Right lung (tissue), 5 donors: ENCODE results near the gene CBFA2T3. TPM values are rescaled to one million over a fixed set of nuclear protein-coding genes. Genes with fewer than 3 reads are reported as not detected.

Experiments used
- DNase-seq, 2 donors: peaks; one replicate each; pipeline ENCODE4 v3.0.0-alpha.2; 2013
- polyA plus RNA-seq, 5 donors: library from polyadenylated mRNA; unstranded; fragments of 120-200 nt; gene quantifications; one replicate each; pipeline versions ENCODE4 v1.2.1 to v1.2.3, GENCODE V29; 2013; ENCODE audit warnings: inconsistent platforms in 1 of 5, low replicate concordance in 1 of 5; ENCODE audit not compliant: insufficient read length in 5 of 5, insufficient read depth in 1 of 5

Gene CBFA2T3
- polyA plus RNA-seq, 5 donors, result 3.6 to 9.0 (median 5.6) TPM

DNA sequence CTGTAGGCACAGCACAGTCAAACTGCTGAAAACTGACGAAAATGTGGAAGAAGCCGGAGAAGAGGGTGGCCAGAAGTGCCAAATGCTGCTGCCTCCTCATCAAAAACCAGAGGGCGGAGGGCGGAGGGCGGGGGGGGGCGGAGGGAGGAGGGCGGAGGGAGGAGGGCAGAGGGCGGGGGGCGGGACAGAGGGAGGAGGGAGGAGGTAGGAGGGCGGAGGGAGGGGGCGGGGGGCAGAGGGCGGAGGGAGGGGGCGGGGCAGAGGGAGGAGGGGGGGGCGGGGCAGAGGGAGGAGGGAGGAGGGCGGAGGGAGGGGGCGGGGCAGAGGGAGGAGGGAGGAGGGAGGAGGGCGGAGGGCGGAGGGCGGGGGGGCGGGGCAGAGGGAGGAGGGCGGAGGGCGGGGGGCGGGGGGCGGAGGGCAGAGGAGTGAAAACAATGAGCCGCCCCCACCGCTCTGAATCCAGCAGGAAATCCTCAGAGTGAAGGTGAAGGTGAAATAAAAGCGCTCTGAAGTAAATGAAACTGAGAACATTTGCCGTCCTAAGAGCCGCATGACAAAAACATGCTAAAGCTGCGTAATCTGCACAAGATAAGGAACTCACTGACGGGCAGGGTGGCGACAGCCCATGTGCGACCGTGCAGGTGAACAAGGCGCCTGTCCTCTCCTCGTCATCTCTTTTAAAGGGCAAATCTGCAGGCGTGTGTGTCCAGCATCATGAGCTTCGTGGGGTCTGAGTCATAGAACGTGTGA, 22.6 kb upstream of the CBFA2T3 start:
- DNase-seq, result no peak

GRCh38 chr16:88995746-88996535, 18.9 kb upstream of the CBFA2T3 start:
- no peak for DNase-seq

- DNase-seq, result no peak
Measured at GRCh38 chr16:88995194-88995593, 18.2 kb upstream of the CBFA2T3 start.

GRCh38 chr16:88994695-88995094, 17.7 kb upstream of the CBFA2T3 start:
- DNase-seq, result no peak

DNA sequence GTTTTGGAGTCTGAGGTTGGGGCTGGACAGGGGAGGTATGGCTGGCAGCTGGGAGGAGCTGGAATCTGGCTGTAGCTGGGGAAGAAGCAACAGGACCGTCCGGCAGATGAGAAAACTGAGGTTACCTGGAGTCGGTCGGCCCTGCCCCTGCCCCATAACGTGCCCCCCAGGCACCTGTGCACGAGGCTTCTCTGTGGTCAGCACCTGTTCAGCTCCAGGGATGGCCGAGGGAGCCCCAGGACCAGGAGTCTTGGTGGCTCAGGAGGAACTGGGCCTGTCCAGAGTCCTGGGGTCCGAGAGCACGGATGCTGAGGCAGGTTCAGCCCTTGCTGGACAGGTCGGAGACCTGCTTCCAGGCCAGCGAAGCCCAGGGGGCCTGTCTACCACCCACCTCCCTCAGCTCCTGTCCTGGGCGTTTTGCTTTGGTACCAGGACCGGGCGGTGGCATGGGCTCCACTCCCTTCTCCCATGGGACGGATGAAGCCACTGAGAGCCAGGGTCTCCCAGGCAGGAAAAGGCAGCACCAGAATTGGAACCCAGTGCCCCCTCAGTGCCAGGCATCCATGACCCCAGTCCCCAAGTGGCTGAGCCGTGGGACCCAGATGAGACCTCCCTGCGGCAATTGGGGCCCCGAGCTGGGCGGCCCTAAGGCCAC, 17.1 kb upstream of the CBFA2T3 start:
- no peak for DNase-seq

GRCh38 chr16:88993166-88993761, 16.3 kb upstream of the CBFA2T3 start:
- no peak for DNase-seq

GRCh38 chr16:88992351-88993165, 15.6 kb upstream of the CBFA2T3 start:
- no peak for DNase-seq

- DNase-seq, result no peak
Measured at GRCh38 chr16:88991813-88992350, 14.9 kb upstream of the CBFA2T3 start.

DNA sequence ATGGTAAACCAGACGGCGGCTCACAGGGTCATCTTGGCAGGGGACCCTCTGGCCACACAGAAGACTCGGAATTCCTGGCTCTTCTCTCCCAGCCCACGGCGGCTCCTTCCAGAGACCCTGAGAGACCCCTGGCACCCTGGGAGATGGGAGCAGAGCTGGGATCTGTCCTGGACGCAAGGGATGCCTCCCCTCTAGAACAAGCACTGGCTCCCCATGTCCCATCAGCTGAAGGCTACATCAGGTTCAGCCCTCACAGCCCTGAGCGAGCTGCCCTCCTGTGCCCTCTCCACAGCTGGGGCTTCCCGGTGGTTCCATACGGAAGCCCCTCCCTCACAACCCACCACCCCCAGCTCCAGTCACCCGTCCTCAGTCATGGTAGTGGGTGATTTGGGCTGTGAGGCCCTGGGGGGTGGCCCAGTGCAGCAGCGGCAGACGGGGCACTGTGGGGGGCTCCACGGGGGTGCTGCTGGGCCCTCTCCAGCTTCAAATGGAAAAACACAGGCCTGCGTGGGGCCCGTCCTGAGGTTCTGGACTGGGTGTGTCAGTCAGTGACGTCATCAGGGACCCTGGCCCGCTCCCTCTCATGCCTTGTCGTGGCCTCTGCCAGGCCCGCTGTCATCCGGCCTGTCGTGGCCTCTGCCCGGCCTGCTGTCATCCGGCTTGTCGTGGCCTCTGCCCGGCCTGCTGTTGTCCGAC, 13.0 kb upstream of the CBFA2T3 start:
- DNase-seq, result no peak

DNA sequence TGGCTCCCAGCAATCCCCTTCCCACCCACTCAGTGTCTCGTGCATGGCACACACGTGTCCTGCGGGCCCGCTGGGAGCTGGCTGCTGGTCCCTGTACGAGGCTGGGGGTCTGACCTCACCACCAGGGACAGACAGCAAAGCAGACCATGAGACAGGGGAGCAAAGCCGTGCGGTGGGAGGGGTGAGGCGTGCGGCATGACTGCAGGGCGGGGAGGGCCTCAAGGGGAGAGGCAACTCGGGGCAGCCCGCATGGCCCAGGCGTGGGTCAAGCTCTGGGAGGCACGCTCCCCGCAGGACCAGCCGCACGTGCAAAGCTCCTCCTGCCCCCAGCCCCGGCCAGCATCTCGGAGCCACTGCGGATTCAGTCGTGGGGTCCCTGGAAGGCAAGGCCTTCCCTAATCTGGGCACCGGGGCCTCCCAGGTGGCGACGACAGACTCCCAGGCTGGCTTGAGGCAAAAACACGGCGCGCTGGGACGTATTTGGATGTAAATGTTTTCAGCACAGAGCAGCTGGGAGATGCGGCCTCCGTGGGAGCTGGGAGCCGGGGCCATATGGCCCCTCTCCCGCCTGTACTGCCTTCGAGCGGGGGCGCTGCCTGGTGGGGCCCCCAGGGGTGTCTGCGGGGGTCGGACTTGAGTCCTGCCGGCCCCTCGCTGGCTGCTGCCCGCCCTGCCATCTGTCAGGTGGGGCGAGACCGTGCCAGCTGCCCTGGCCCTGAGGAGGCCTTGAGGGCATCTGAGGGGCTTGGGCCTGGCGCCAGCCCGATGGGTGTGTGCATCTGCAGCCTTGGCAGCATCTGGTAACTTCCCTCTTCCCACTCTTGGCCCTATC, 12.2 kb upstream of the CBFA2T3 start:
- DNase-seq, result no peak

- DNase-seq, result no peak
Measured at GRCh38 chr16:88985521-88985920, 8.5 kb upstream of the CBFA2T3 start.

GRCh38 chr16:88983771-88984687, 7.0 kb upstream of the CBFA2T3 start:
- no peak for DNase-seq

- DNase-seq, result no peak
Measured at GRCh38 chr16:88983165-88983564, 6.2 kb upstream of the CBFA2T3 start.

DNA sequence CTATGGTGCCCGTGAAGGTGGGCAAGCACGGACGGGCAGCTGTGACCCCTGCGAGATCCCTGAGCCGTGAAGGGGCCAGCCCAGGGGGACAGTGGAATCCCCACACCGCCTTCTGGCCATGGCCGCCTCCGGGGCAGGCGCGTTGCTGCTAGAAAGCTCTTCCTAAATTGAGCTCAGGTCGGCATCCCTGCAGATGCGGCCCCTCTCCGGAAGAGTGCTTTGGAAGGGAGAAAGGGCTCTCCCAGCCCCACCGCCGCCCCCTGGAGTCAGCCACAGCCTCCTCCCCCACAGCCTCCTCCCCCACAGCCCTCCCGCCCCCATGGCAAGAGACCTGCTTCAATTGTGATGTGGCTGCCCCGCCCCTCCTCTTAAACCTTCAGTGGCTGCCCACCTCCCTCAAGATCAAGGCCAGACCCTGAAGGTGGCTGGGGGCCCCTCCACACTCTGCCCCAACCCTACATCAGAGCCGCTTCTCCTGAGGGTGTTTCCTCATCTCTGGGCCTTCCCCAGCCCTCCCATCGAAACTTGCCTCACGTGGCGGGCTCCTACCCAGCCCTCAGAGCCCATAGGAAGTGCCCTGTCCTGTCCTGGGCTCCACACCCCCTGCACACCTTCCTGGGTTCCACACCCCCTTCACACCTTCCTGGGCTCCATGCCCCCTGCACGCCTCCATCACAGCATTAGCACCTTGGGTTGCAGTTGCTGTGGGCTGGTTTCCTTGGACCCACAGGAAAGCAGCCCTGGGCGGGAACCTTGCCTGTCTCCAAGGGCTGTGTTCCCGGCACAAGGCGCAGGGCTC, 5.5 kb upstream of the CBFA2T3 start:
- DNase-seq, result no peak

GRCh38 chr16:88979353-88980015, 2.5 kb upstream of the CBFA2T3 start:
- DNase-seq, result no peak

- no peak for DNase-seq
Measured at GRCh38 chr16:88978608-88979346, 1.8 kb upstream of the CBFA2T3 start.
